Epithelial cell of esophagus (primary cell): Measurements from ENCODE around the gene SLC40A1.
A peak's percentile ranks its signal among the peaks of the same experiment; 100 is the strongest.

Experiments used
- DNase-seq: peaks from one replicate; pipeline ENCODE4 v3.0.0; 2010; ENCODE audit warnings: low read depth
- H3K4me3 ChIP-seq: 2 replicates; pipeline ENCODE4 v1.5.1; 2011; ENCODE audit warnings: mild to moderate bottlenecking, low read length, control low read depth
- CTCF ChIP-seq: IDR thresholded peaks from 2 replicates; pipeline ENCODE4 v1.5.1; 2011; ENCODE audit warnings: low read depth, mild to moderate bottlenecking, low read length, control low read depth, inconsistent platforms; ENCODE audit not compliant: insufficient read depth; ENCODE audit errors: missing control alignments

Gene SLC40A1

GRCh38 chr2:189580658-189581353 lies at the start of gene SLC40A1:
TSS of gene SLC40A1 (minus strand) at chr2:189580786. CDS start at chr2:189580460, 326 bp downstream.
- H3K4me3 ChIP-seq = peak within 1 kb of the TSS; percentile 43
- DNase-seq = peak; percentile 43
- TF ChIP-seq CTCF = no peak

- TF ChIP-seq CTCF = no peak
- DNase-seq = no peak
- H3K4me3 ChIP-seq = no peak overlapping the region
Observed at GRCh38 chr2:189629531-189630453, 49.2 kb upstream of the SLC40A1 start.

- H3K4me3 ChIP-seq = no peak overlapping the region
- peak; percentile 64 for DNase-seq
- TF ChIP-seq CTCF = peak; percentile 20
Observed at GRCh38 chr2:189628817-189629530, 48.4 kb upstream of the SLC40A1 start.

GRCh38 chr2:189627789-189628188 lies 47.2 kb upstream of the SLC40A1 start:
- no peak for TF ChIP-seq CTCF
- DNase-seq = no peak
- no peak overlapping the region for H3K4me3 ChIP-seq

GRCh38 chr2:189625636-189626035 lies 45.0 kb upstream of the SLC40A1 start:
- no peak overlapping the region for H3K4me3 ChIP-seq
- no peak for DNase-seq
- no peak for TF ChIP-seq CTCF

GRCh38 chr2:189624648-189625355 lies 44.2 kb upstream of the SLC40A1 start:
- DNase-seq = peak; percentile 32
- TF ChIP-seq CTCF = no peak
- no peak overlapping the region for H3K4me3 ChIP-seq
